BJ (cell line): ENCODE measurements around the gene APOA4. TPM values are rescaled to one million over a fixed set of nuclear protein-coding genes. Genes with fewer than 3 reads are reported as not detected.

Source experiments
- CTCF ChIA-PET: fragments of 350-600 bp; formaldehyde crosslinking; extraction: SDS; loops from one replicate; lab custom pipeline; 2021; ENCODE audit warnings: antibody characterized with exemption, inconsistent platforms; lab: Yijun Ruan, JAX
- POLR2A ChIA-PET: fragments of 300-600 bp; sonication (Branson Sonifier 250); formaldehyde crosslinking; extraction: SDS; loops from one replicate; lab custom pipeline; 2021; ENCODE audit warnings: antibody characterized with exemption; lab: Charles Lee
- DNase-seq: peaks from one replicate; pipeline ENCODE4 v3.0.0-alpha.2; 2011; ENCODE audit warnings: low read depth
- H3K27me3 ChIP-seq: 2 replicates; pipeline ENCODE4 v1.6.0; 2011; ENCODE audit warnings: low read length; ENCODE audit not compliant: control insufficient read depth, insufficient read depth
- H3K36me3 ChIP-seq: 2 replicates; pipeline ENCODE4 v1.5.1; 2011; ENCODE audit warnings: low read length; ENCODE audit not compliant: control insufficient read depth, insufficient read depth
- H3K4me3 ChIP-seq: 2 replicates; pipeline ENCODE4 v1.5.1; 2011; ENCODE audit warnings: low read depth, mild to moderate bottlenecking, control low read depth, low read length
- CTCF ChIP-seq: IDR thresholded peaks from 2 replicates; pipeline ENCODE4 v1.5.1; 2011; ENCODE audit warnings: low read depth, mild to moderate bottlenecking, control low read depth, inconsistent platforms, low read length, moderate library complexity; ENCODE audit not compliant: insufficient read depth
- polyA plus RNA-seq: library from polyadenylated mRNA; depleted of rRNA; stranded (reverse); fragments of >200 nt; gene quantifications from 2 replicates; pipeline ENCODE4 v1.2.3, GENCODE V29; 2011

The APOA4 gene
- polyA plus RNA-seq, 1 experiment = not detected

- Histone ChIP-seq H3K36me3 (peaks cover 8% of the 10 kb centered on the region), H3K27me3 (no peaks in the 10 kb centered on the region), H3K4me3 (no peak overlapping the region)
- DNase-seq = no peak
- ChIA-PET POLR2A (no interaction called here), CTCF (interaction anchor here (1.9 to 3.2 kb wide), 5 partner anchors 14 to 255 kb away, joined by 5 to 19 read pairs (median 9); partner anchors contain the start of genes APOA1 and APOA5)
- TF ChIP-seq CTCF = no peak
Observed at GRCh38 chr11:116851626-116852025, 28.5 kb upstream of the APOA4 start.

GRCh38 chr11:116849486-116849885 is 26.4 kb upstream of the APOA4 start:
- no peak overlapping the region for H3K4me3 ChIP-seq
- H3K27me3 ChIP-seq = no peaks in the 10 kb centered on the region
- no peak for TF ChIP-seq CTCF
- CTCF ChIA-PET = interaction anchor here (2.0 to 2.1 kb wide), 2 partner anchors 10 to 59 kb away, joined by 5 to 9 read pairs; partner anchors contain the start of gene APOA5
- DNase-seq = no peak
- peaks cover 13% of the 10 kb centered on the region for H3K36me3 ChIP-seq
- POLR2A ChIA-PET = no interaction called here

GRCh38 chr11:116849060-116849459 is 26.0 kb upstream of the APOA4 start:
- CTCF ChIA-PET = interaction anchor here (2.0 to 2.4 kb wide), 3 partner anchors 9 to 257 kb away, joined by 9 to 12 read pairs (median 9); no protein-coding TSS in a partner anchor
- DNase-seq = no peak
- TF ChIP-seq CTCF = no peak
- Histone ChIP-seq H3K36me3 (peaks cover 13% of the 10 kb centered on the region), H3K4me3 (no peak overlapping the region), H3K27me3 (no peaks in the 10 kb centered on the region)
- POLR2A ChIA-PET = no interaction called here

- DNase-seq = no peak
- peaks cover 16% of the 10 kb centered on the region for H3K36me3 ChIP-seq
- TF ChIP-seq CTCF = no peak
- ChIA-PET POLR2A (no interaction called here), CTCF (interaction anchor here (1.3 to 2.4 kb wide), 4 partner anchors 8 to 258 kb away, joined by 5 to 12 read pairs (median 9); partner anchors contain the start of gene APOA5)
- no peak overlapping the region for H3K4me3 ChIP-seq
- H3K27me3 ChIP-seq = no peaks in the 10 kb centered on the region
Observed at GRCh38 chr11:116847612-116848011, 24.5 kb upstream of the APOA4 start.

- no peaks in the 10 kb centered on the region for H3K27me3 ChIP-seq
- ChIA-PET CTCF (interaction anchor here (2.0 kb wide), 1 partner anchor 8 kb away, joined by 7 read pairs; the partner anchor contains the start of gene APOA1), POLR2A (no interaction called here)
- no peak for TF ChIP-seq CTCF
- peaks cover 16% of the 10 kb centered on the region for H3K36me3 ChIP-seq
- no peak for DNase-seq
- no peak overlapping the region for H3K4me3 ChIP-seq
Observed at GRCh38 chr11:116844722-116845121, 21.6 kb upstream of the APOA4 start.
